SK-N-SH (cell line): ENCODE results near the gene LTBP1. TPM values are rescaled to one million over a fixed set of nuclear protein-coding genes. Genes with fewer than 3 reads are reported as not detected.
A peak's percentile ranks its signal among the peaks of the same experiment; 100 is the strongest.

Experiments
- CTCF ChIA-PET: fragments of 300-600, 350-600 bp; formaldehyde crosslinking; extraction: SDS; loops from one replicate; lab custom pipeline; 2021; lab: Yijun Ruan, JAX
- POLR2A ChIA-PET: fragments of 350-600 bp; sonication (Branson Sonifier 250); formaldehyde crosslinking; extraction: SDS; loops from one replicate; lab custom pipeline; 2020; ENCODE audit warnings: antibody characterized with exemption, inconsistent platforms; lab: Yijun Ruan, JAX
- DNase-seq: peaks from one replicate; pipeline ENCODE4 v3.0.0; 2012
- H2AFZ ChIP-seq: fragments of 200-600 bp; sonication (generic); 2 replicates; pipeline ENCODE4 v1.8.1; 2016; ENCODE audit warnings: antibody characterized with exemption, mild to moderate bottlenecking, low read depth
- H3F3A ChIP-seq: fragments of 200-600 bp; sonication (generic); replicated peaks from 2 replicates; pipeline ENCODE3; 2016; ENCODE audit warnings: antibody characterized with exemption, mild to moderate bottlenecking; ENCODE audit not compliant: insufficient read depth
- H3K27ac ChIP-seq, 2 experiments: fragments of 200-500 bp in 1 of 2; fragments of 200-600 bp in 1 of 2; sonication (Bioruptor generic) in 1 of 2; sonication (generic), shearing (Covaris generic) in 1 of 2; 2 replicates each; pipeline versions ENCODE4 v1.5.1 to v1.6.1; 2014 to 2016; ENCODE audit warnings: low read depth in 2 of 2, inconsistent platforms in 1 of 2, low read length in 1 of 2, mild to moderate bottlenecking in 1 of 2, mixed read lengths in 1 of 2
- H3K27me3 ChIP-seq: fragments of 200-600 bp; sonication (generic), shearing (Covaris generic); 2 replicates; pipeline ENCODE4 v1.6.1; 2016; ENCODE audit warnings: mixed run types; ENCODE audit not compliant: insufficient read depth
- H3K36me3 ChIP-seq, 2 experiments: fragments of 200-500 bp in 1 of 2; fragments of 200-600 bp in 1 of 2; sonication (Bioruptor generic) in 1 of 2; sonication (generic) in 1 of 2; replicated peaks in 1 of 2; 2 replicates each; pipeline versions ENCODE3 to v1.5.1; 2014 to 2016; ENCODE audit warnings: low read length in 1 of 2, mild to moderate bottlenecking in 1 of 2; ENCODE audit not compliant: insufficient read depth in 2 of 2, control insufficient read depth in 1 of 2
- H3K4me1 ChIP-seq, 2 experiments: fragments of 200-500 bp in 1 of 2; fragments of 200-600 bp in 1 of 2; sonication (Bioruptor generic) in 1 of 2; sonication (generic), shearing (Covaris generic) in 1 of 2; 2 replicates each; pipeline versions ENCODE4 v1.5.1 to v1.6.1; 2014 to 2016; ENCODE audit warnings: low read depth in 1 of 2, low read length in 1 of 2, mixed run types in 1 of 2; ENCODE audit not compliant: insufficient read depth in 2 of 2, control insufficient read depth in 1 of 2
- H3K4me2 ChIP-seq: fragments of 200-600 bp; sonication (generic), shearing (Covaris generic); 2 replicates; pipeline ENCODE4 v1.6.1; 2017; ENCODE audit warnings: mixed run types
- H3K4me3 ChIP-seq, 2 experiments: fragments of 200-500 bp in 1 of 2; fragments of 200-600 bp in 1 of 2; sonication (Bioruptor generic) in 1 of 2; sonication (generic), shearing (Covaris generic) in 1 of 2; 2 replicates each; pipeline versions ENCODE4 v1.5.1 to v1.8.1; 2014 to 2016; ENCODE audit warnings: low read depth in 2 of 2, inconsistent platforms in 1 of 2, low read length in 1 of 2, mild to moderate bottlenecking in 1 of 2, mixed read lengths in 1 of 2, moderate library complexity in 1 of 2
- H3K79me2 ChIP-seq: fragments of 200-600 bp; sonication (generic); 2 replicates; pipeline ENCODE4 v1.8.1; 2017; ENCODE audit warnings: mild to moderate bottlenecking; ENCODE audit not compliant: insufficient read depth
- H3K9ac ChIP-seq: fragments of 200-600 bp; sonication (generic); 2 replicates; pipeline ENCODE4 v1.6.1; 2017; ENCODE audit warnings: mixed run types
- H3K9me2 ChIP-seq: fragments of 200-600 bp; sonication (generic); 2 replicates; pipeline ENCODE4 v1.6.1; 2017; ENCODE audit warnings: mixed run types
- H3K9me3 ChIP-seq: fragments of 200-600 bp; sonication (generic); 2 replicates; pipeline ENCODE4 v1.6.1; 2017; ENCODE audit warnings: mixed run types, mild to moderate bottlenecking, moderate library complexity
- H4K20me1 ChIP-seq: fragments of 200-600 bp; sonication (generic); 2 replicates; pipeline ENCODE4 v1.6.1; 2017; ENCODE audit warnings: mild to moderate bottlenecking, mixed run types; ENCODE audit not compliant: insufficient read depth
- CHD2 ChIP-seq: fragments of 150-350 bp; IDR thresholded peaks from 2 replicates; pipeline ENCODE4 v1.6.1; 2018; ENCODE audit warnings: low read length; ENCODE audit not compliant: partially characterized antibody
- ELF1 ChIP-seq: IDR thresholded peaks from 2 replicates; pipeline ENCODE4 v1.4.0; 2012
- EP300 ChIP-seq, 2 experiments: IDR thresholded peaks; 2 replicates each; pipeline versions ENCODE4 v1.4.0 to v1.6.1; 2012; ENCODE audit warnings: borderline replicate concordance in 1 of 2, low read depth in 1 of 2, low read length in 1 of 2
- EZH2phosphoT487 ChIP-seq: fragments of 200-600 bp; sonication (generic); IDR thresholded peaks from 2 replicates; pipeline ENCODE4 v1.6.1; 2017; ENCODE audit warnings: low read depth, mixed run types, mild to moderate bottlenecking, antibody characterized with exemption, moderate library complexity, borderline replicate concordance
- FOSL2 ChIP-seq: IDR thresholded peaks from 2 replicates; pipeline ENCODE4 v1.4.0; 2012; ENCODE audit warnings: low read depth, mild to moderate bottlenecking, moderate library complexity, borderline replicate concordance
- GATA2 ChIP-seq: sonication (generic); formaldehyde crosslinking; IDR thresholded peaks from 2 replicates; pipeline ENCODE4 v1.5.0; 2020; ENCODE audit warnings: mild to moderate bottlenecking, missing genetic modification reagents
- MEF2A ChIP-seq: IDR thresholded peaks from 2 replicates; pipeline ENCODE4 v1.4.0; 2012; ENCODE audit warnings: low read depth, borderline replicate concordance
- PBX3 ChIP-seq: IDR thresholded peaks from 2 replicates; pipeline ENCODE4; 2012
- RAD21 ChIP-seq: IDR thresholded peaks from 2 replicates; pipeline ENCODE4 v1.6.1; 2012; ENCODE audit warnings: mild to moderate bottlenecking, low read length
- REST ChIP-seq: IDR thresholded peaks from 2 replicates; pipeline ENCODE4 v1.6.1; 2012; ENCODE audit warnings: mild to moderate bottlenecking, low read depth, low read length, moderate library complexity
- RFX5 ChIP-seq: IDR thresholded peaks from 2 replicates; pipeline ENCODE4 v1.6.1; 2012; ENCODE audit warnings: mild to moderate bottlenecking, improper control_type of control experiment, low read length
- TAF1 ChIP-seq: IDR thresholded peaks from 2 replicates; pipeline ENCODE4 v1.6.1; 2012; ENCODE audit warnings: low read depth, mild to moderate bottlenecking, low read length, moderate library complexity, borderline replicate concordance
- TCF12 ChIP-seq: IDR thresholded peaks from 2 replicates; pipeline ENCODE4 v1.4.0; 2012
- TEAD4 ChIP-seq: IDR thresholded peaks from 2 replicates; pipeline ENCODE4 v1.4.0; 2012; ENCODE audit warnings: mild to moderate bottlenecking, borderline replicate concordance; ENCODE audit not compliant: insufficient read depth
- USF1 ChIP-seq: IDR thresholded peaks from 2 replicates; pipeline ENCODE4 v1.4.0; 2012; ENCODE audit warnings: low read depth, borderline replicate concordance
- USF2 ChIP-seq: fragments of 150-350 bp; IDR thresholded peaks from 2 replicates; pipeline ENCODE4 v1.6.1; 2017; ENCODE audit warnings: antibody characterized with exemption, low read length, low read depth, borderline replicate concordance
- WGBS: methylation state at CpG from one replicate; pipeline ENCODE4 v1.1.6; 2017; ENCODE audit warnings: low lambda C conversion rate; 5-methylcytosine and 5-hydroxymethylcytosine counted together
- polyA plus RNA-seq, 3 experiments: library from polyadenylated mRNA; depleted of rRNA; stranded (reverse); fragments of >200 nt; gene quantifications; 2 replicates each; pipeline ENCODE4 v1.2.3, GENCODE V29; 2012

Gene LTBP1
- polyA plus RNA-seq, 1 of the 3 experiments (the other 2 are of a cell fraction) = 467 TPM

GRCh38 chr2:33058716-33059470 lies 112.1 kb downstream of the LTBP1 start:
- Histone ChIP-seq H3K9me3 (no peaks in the 10 kb centered on the region), H3K27ac (peak overlapping the region; percentile 78 to 86; a peak in 3 of 4 replicates), H3K79me2 (no peaks in the 10 kb centered on the region), H3K4me3 (no peak overlapping the region), H3K36me3 (no peaks in the 10 kb centered on the region), H3K4me2 (peak overlapping the region; percentile 53; the same call in 1 of the 2 replicates), H3K9ac (no peak overlapping the region; the same call in 1 of the 2 replicates), H3F3A (peaks cover 15% of the 10 kb centered on the region), H3K4me1 (peaks cover 0 to 4% of the 10 kb centered on the region in 2 experiments; a peak in 2 of 4 replicates), H3K9me2 (no peaks in the 10 kb centered on the region), H3K27me3 (no peaks in the 10 kb centered on the region), H2AFZ (no peak overlapping the region), H4K20me1 (no peaks in the 10 kb centered on the region)
- DNase-seq = no peak
- POLR2A ChIA-PET = no interaction called here
- 72% methylated on average over 8 of the region's 8 CpGs for WGBS
- CTCF ChIA-PET = interaction anchor here (1.7 kb wide), 1 partner anchor 25 kb away, joined by 4 read pairs; no protein-coding TSS in a partner anchor
- TF ChIP-seq GATA2 (CRISPR knock-in tag) (no peak), FOSL2 (no peak), CHD2 (no peak), USF1 (no peak), PBX3 (no peak), TCF12 (no peak)

GRCh38 chr2:33059471-33060156 lies 112.9 kb downstream of the LTBP1 start:
- H3K9me3 ChIP-seq = no peaks in the 10 kb centered on the region
- H4K20me1 ChIP-seq = no peaks in the 10 kb centered on the region
- H3K9ac ChIP-seq = peak overlapping the region; percentile 14; the same call in 1 of the 2 replicates
- WGBS = 61% methylated on average over 3 of the region's 3 CpGs
- H3F3A ChIP-seq = peaks cover 15% of the 10 kb centered on the region
- H3K36me3 ChIP-seq = no peaks in the 10 kb centered on the region
- peak overlapping the region; percentile 78 to 86; a peak in 3 of 4 replicates for H3K27ac ChIP-seq
- H3K79me2 ChIP-seq = no peaks in the 10 kb centered on the region
- peaks cover 0 to 4% of the 10 kb centered on the region in 2 experiments; a peak in 2 of 4 replicates for H3K4me1 ChIP-seq
- no peaks in the 10 kb centered on the region for H3K27me3 ChIP-seq
- peak overlapping the region; percentile 23; the same call in 1 of the 2 replicates for H2AFZ ChIP-seq
- DNase-seq = no peak
- ChIA-PET CTCF (interaction anchor here (1.7 kb wide), 1 partner anchor 26 kb away, joined by 4 read pairs; no protein-coding TSS in a partner anchor), POLR2A (no interaction called here)
- no peaks in the 10 kb centered on the region for H3K9me2 ChIP-seq
- peak overlapping the region; percentile 53 for H3K4me2 ChIP-seq
- H3K4me3 ChIP-seq = no peak overlapping the region; a peak in 1 of 4 replicates
- TF ChIP-seq USF2 (no peak), TAF1 (no peak), RFX5 (no peak), ELF1 (no peak), EZH2phosphoT487 (no peak), RAD21 (no peak), REST (no peak), EP300 (IDR thresholded peaks at IDR 0.05; ENCODE audit: borderline replicate concordance in 1 of 2, low read depth in 1 of 2, low read length in 1 of 2) (peak; percentile 13 to 34; a peak in 1 of 4 replicates), GATA2 (CRISPR knock-in tag) (no peak), TEAD4 (no peak), PBX3 (peak; percentile 86), MEF2A (no peak)
